Body of pancreas (tissue), 4 donors: ENCODE results near the gene RNF2. TPM values are rescaled to one million over a fixed set of nuclear protein-coding genes. Genes with fewer than 3 reads are reported as not detected.

Source experiments
- ATAC-seq: fragments of 150-250 bp; one replicate; pipeline ENCODE4 v1.9.1; 2016
- DNase-seq, 4 donors: peaks; one replicate each; pipeline ENCODE4 v3.0.0-alpha.2; 2019
- H3K27ac ChIP-seq, 4 donors: fragments of 200-600 bp; sonication (generic); 1 replicate in 3 of 4; 2 replicates in 1 of 4; pipeline versions ENCODE4 v1.5.1 to v1.6.1; 2016 to 2019; ENCODE audit warnings: mild to moderate bottlenecking in 1 of 4, mixed read lengths in 1 of 4, moderate library complexity in 1 of 4
- H3K27me3 ChIP-seq, 2 donors: fragments of 200-600 bp; sonication (generic); one replicate each; pipeline ENCODE4 v1.6.0; 2016; ENCODE audit warnings: mild to moderate bottlenecking in 1 of 2
- H3K36me3 ChIP-seq, 2 donors: fragments of 200-600 bp; sonication (generic); replicated peaks in 1 of 2; 2 replicates each; pipeline ENCODE4 v1.5.1; 2016; ENCODE audit warnings: low read depth in 2 of 2; ENCODE audit not compliant: insufficient read depth in 1 of 2
- H3K4me1 ChIP-seq: fragments of 200-600 bp; sonication (generic); one replicate; pipeline ENCODE4 v1.6.0; 2016
- H3K4me3 ChIP-seq, 2 donors: fragments of 200-600 bp; sonication (generic); 1 replicate in 1 of 2; 2 replicates in 1 of 2; pipeline ENCODE4 v1.5.1; 2016 to 2019
- H3K9me3 ChIP-seq, 3 donors: fragments of 200-600 bp; sonication (generic); 1 replicate in 2 of 3; 2 replicates in 1 of 3; pipeline ENCODE4 v1.5.1; 2016
- POLR2A ChIP-seq, 3 donors: fragments of 450-650 bp; IDR thresholded peaks; one replicate each; pipeline ENCODE4 v1.6.1; 2016; ENCODE audit warnings: antibody characterized with exemption in 3 of 3, mild to moderate bottlenecking in 2 of 3
- WGBS, 2 donors: methylation state at CpG; one replicate each; pipeline ENCODE4 v1.1.5; 2017; 5-methylcytosine and 5-hydroxymethylcytosine counted together
- intact Hi-C: fragments of 100-400 bp; cut with DNase I; formaldehyde crosslinking; loops from one replicate; pipeline ENCODE4 v1.15.1; 2023
- total RNA-seq, 2 donors: library from RNA; depleted of rRNA; stranded (reverse); fragments of >200 nt; gene quantifications; one replicate each; pipeline ENCODE4 v1.1.0, GENCODE V29; 2016
- TF ChIP-seq, protein P1 (sequence below), 7 experiments: fragments of 450-650 bp in 4 of 7; fragments of 200-600 bp in 3 of 7; sonication (generic) in 3 of 7; IDR thresholded peaks; one replicate each; pipeline ENCODE4 v1.5.1; 2016 to 2019; ENCODE audit warnings: antibody characterized with exemption in 7 of 7

The RNF2 gene
- total RNA-seq, 2 donors from 2014 or later = 9.9 TPM

GRCh38 chr1:185129708-185130107, 84.3 kb downstream of the RNF2 start:
- Histone ChIP-seq H3K36me3 (peaks cover 0 to 5% of the 10 kb centered on the region in 2 donors), H3K27ac (no peak overlapping the region), H3K27me3 (no peaks in the 10 kb centered on the region), H3K9me3 (no peaks in the 10 kb centered on the region), H3K4me1 (no peaks in the 10 kb centered on the region), H3K4me3 (no peak overlapping the region)
- ATAC-seq (no peak), DNase-seq (no peak)
- no peak for TF ChIP-seq POLR2A (IDR thresholded peaks at IDR 0.05)
- TF ChIP-seq, protein P1, sequence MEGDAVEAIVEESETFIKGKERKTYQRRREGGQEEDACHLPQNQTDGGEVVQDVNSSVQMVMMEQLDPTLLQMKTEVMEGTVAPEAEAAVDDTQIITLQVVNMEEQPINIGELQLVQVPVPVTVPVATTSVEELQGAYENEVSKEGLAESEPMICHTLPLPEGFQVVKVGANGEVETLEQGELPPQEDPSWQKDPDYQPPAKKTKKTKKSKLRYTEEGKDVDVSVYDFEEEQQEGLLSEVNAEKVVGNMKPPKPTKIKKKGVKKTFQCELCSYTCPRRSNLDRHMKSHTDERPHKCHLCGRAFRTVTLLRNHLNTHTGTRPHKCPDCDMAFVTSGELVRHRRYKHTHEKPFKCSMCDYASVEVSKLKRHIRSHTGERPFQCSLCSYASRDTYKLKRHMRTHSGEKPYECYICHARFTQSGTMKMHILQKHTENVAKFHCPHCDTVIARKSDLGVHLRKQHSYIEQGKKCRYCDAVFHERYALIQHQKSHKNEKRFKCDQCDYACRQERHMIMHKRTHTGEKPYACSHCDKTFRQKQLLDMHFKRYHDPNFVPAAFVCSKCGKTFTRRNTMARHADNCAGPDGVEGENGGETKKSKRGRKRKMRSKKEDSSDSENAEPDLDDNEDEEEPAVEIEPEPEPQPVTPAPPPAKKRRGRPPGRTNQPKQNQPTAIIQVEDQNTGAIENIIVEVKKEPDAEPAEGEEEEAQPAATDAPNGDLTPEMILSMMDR (IDR thresholded peaks at IDR 0.05) = no peak
- intact Hi-C loops = no loop called here
- 78 to 82% methylated on average over 2 of the region's 2 CpGs for WGBS, 2 donors

DNA sequence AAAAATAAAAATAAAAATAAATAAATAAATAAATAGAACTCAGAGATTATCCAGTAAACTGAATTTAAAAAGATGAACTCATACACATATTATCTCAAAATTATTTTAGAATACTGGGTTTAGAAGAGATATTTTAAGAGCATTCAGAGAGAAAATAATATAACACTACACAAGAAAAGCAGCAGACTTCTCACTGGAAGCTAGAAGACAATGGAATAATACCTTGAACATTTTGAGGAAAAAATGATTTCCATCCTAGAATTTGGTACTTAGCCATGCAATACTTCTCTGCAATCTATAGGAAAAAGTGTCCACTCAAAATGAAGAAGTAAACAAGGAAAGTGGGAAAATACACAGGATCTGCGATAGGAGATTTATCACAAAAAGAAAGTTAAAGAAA, 87.2 kb downstream of the RNF2 start:
- DNase-seq (no peak), ATAC-seq (no peak)
- Histone ChIP-seq H3K9me3 (no peaks in the 10 kb centered on the region), H3K36me3 (peaks cover 0 to 9% of the 10 kb centered on the region in 2 donors), H3K4me1 (no peaks in the 10 kb centered on the region), H3K27me3 (no peaks in the 10 kb centered on the region), H3K4me3 (no peak overlapping the region), H3K27ac (no peak overlapping the region)
- TF ChIP-seq, protein P1 (IDR thresholded peaks at IDR 0.05) = no peak
- no peak for TF ChIP-seq POLR2A (IDR thresholded peaks at IDR 0.05)
- WGBS, 2 donors = 71 to 92% methylated on average over 1 of the region's 1 CpG
- intact Hi-C loops = no loop called here

DNA sequence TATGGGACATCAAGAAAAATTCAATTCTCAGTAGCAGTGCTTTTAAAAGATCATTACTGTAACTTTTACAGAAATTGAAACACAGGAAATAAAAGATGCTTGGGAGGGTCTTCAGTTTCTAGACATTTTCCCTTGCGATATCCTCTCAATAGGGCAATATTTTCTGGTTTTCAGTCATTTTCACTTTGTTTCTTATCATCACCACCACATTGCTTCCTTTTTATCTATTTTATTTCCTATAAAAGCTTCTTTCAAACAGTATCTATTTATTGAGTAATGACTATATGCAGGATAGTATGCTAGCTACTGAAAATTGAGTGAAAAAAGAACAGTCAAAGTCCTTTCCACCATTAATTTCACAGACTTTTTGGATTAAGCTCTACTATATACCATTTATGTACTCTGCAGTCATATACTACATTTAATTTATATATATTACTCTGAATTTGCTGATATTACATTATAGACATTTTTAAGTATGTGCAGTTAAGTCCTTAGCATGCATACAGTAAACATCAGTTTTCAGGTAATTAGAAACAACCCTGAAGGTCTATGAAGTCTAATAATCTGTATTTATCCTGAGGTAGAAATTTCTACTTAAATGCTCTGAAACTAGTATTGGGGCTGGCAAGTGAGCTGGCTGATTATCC, 92.7 kb downstream of the RNF2 start:
- no peak for TF ChIP-seq POLR2A (IDR thresholded peaks at IDR 0.05)
- TF ChIP-seq, protein P1 (IDR thresholded peaks at IDR 0.05) = no peak
- DNase-seq = no peak
- Histone ChIP-seq H3K27ac (no peak overlapping the region), H3K27me3 (no peaks in the 10 kb centered on the region), H3K4me3 (no peak overlapping the region), H3K9me3 (no peaks in the 10 kb centered on the region), H3K36me3 (peaks cover 0 to 10% of the 10 kb centered on the region in 2 donors), H3K4me1 (no peaks in the 10 kb centered on the region)
- no peak for ATAC-seq
- intact Hi-C loops = no loop called here
- 89 to 90% methylated on average over 1 of the region's 1 CpG for WGBS, 2 donors

GRCh38 chr1:185139246-185139645, 93.9 kb downstream of the RNF2 start:
- TF ChIP-seq, protein P1 (IDR thresholded peaks at IDR 0.05) = no peak
- TF ChIP-seq POLR2A (IDR thresholded peaks at IDR 0.05) = no peak
- ATAC-seq (no peak), DNase-seq (no peak)
- no peak overlapping the region for H3K4me3 ChIP-seq
- H3K4me1 ChIP-seq = no peaks in the 10 kb centered on the region
- H3K36me3 ChIP-seq = peaks cover 0 to 10% of the 10 kb centered on the region in 2 donors
- no peaks in the 10 kb centered on the region for H3K9me3 ChIP-seq
- H3K27ac ChIP-seq = no peak overlapping the region
- no peaks in the 10 kb centered on the region for H3K27me3 ChIP-seq
- intact Hi-C loops = no loop called here
- 94 to 96% methylated on average over 4 of the region's 4 CpGs for WGBS, 2 donors

DNA sequence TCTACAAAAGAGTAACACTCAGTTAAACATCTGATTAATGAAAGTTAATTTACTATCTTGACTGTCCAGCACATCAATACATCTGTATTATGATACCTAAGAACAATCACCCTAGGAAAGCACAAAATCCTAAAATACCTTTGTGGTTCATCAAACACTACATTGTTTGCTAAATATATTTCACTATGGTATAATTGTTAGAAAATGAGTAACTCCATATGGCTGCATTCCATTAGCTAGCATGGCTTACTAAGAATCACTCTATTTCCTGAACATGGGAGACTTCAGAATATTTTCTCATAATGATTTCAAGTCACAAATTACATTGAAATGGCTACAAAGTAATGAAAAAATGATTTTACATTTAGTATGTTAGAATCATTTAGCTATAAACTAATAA, 98.9 kb downstream of the RNF2 start:
- no peak overlapping the region for H3K4me3 ChIP-seq
- H3K27ac ChIP-seq = no peak overlapping the region
- no peaks in the 10 kb centered on the region for H3K4me1 ChIP-seq
- intact Hi-C loops = no loop called here
- no peaks in the 10 kb centered on the region for H3K9me3 ChIP-seq
- no peak for TF ChIP-seq POLR2A (IDR thresholded peaks at IDR 0.05)
- TF ChIP-seq, protein P1 (IDR thresholded peaks at IDR 0.05) = no peak
- DNase-seq (no peak), ATAC-seq (no peak)
- H3K27me3 ChIP-seq = no peaks in the 10 kb centered on the region
- no peaks in the 10 kb centered on the region for H3K36me3 ChIP-seq
